GM18867 (cell line): Measurements from ENCODE around the gene SETD3.
"Not testable (repeated sequence)": the region's sequence is repeated elsewhere in the genome, so short reads cannot be mapped to it uniquely, and the experiment has no call there.

Experiments used
- ATAC-seq: cut with Tn5 transposase; IDR thresholded peaks from one replicate; pipeline ENCODE4 v1.9.1; 2021; ENCODE audit warnings: mild to moderate bottlenecking, moderate library complexity; ENCODE audit not compliant: unreplicated experiment

SETD3 gene

DNA sequence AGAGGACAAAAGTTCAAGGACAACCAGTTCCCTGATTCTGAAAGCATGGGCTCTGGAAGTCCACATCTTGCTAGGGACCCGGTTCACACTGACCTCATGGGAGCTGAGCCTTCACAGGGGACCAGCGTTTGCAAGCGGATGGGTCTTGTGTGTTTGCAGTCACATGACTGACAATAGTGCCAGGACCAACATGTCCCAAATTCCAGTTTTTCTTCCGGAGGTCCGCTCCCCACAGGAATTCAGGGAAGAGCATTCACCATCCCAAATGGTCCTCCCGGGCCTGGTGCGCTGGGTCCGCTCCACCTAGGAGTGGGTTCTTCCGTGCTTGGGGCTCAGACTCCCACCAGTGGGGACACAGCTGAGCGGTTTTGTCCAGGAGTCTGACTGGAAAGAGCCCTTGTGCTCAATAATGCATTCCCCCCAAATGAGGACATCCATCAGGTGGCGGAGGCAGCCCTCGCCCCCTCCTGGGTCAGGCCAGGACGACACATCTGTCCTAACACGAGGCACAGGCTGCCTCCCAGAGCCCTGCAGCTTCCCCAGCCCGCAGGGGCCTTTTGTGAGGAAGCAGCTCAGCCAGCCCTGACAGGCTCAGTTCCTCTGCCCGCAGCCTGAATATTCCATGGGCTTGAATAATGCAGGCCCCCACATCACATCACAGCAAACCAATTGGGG is 116.9 kb downstream of the SETD3 start:
- ATAC-seq, result no peak

DNA sequence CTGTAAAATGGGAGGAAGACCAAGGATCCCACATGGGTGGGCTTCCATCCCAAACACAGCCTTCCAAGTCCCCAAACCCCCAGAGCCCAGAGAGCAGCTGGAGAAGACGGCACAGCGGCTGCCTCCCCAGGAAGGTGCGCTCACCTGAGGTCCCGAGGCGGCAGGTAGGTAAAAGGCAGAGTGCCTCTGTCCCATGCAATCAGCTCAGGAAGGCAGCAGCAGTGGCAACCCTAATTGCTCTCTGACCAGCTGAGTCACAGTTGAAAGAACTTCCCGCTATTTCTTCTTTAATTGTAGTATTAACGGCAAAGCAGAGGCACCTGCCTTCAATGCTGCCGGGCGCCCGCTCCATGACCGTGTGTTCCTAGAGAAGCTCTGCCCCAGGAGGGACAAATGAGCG is 117.6 kb downstream of the SETD3 start:
- ATAC-seq, result no peak

DNA sequence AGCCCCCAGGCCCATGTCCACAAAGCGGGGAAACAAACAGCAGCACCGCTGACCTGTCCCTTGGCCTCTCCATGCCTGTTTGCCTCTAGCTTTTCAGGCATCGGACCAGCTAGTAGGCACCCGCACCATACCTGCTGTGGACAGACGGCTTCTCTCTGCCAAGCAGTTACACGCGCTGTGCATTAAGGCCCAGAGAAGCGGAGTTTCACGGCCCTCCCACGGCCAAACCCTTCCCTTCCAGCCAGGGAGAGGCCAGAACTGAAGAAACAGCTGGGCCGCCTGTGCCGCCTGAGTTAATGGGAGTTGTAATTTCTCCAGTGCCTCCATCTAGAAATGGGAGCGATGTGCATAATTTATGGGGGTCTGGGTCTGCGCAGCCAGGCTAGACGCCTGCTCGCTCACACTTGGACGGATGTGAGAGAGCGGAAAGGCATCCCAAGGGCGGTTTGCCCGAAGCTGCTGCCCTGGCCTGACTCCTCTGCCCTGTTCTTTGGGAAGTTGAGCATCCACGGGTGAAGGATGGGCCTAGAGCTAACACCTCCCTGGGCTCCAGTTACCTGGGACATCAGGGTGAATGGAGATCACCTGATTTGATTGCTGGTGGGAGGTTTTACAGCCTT is 119.0 kb downstream of the SETD3 start:
- no peak for ATAC-seq

DNA sequence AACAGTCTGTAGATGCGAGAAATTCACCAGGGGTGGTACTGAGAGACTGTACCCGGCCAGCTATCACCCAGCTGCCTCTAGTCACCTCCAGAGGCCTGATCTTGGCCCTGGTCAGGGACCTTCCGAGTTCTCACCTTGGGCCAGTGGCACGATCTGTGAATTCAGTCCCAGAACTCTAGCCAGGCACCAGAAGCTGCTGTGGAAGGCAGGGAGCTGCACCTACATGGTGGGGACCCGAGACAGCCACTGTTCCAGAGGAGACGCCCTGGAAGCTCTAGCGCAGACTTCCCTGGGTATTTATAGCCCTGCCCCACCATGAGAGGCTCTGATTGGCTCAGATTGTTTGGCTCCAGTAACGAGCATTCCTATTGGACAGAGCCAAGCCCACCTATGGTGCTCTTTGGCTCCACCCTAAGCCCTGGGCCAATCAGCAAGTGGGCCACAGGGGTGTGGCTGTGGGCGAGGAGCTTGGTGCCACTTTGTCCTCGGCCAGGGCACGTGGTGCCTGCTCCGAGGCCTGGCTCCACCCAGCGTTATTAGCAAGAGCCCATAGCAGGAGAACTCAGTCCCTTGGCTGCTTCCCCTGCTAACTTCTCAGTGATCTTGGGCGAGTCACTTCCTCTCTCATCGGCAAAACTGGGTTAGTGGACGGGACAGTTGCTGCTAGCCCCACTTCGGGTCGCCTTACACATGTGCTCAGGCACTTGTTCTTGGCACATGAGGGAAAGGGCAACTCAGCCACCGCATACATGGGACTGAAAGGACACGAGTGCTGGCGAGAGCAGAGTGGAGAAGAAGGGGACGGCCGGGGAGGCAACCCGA is 119.7 kb downstream of the SETD3 start:
- no peak for ATAC-seq

DNA sequence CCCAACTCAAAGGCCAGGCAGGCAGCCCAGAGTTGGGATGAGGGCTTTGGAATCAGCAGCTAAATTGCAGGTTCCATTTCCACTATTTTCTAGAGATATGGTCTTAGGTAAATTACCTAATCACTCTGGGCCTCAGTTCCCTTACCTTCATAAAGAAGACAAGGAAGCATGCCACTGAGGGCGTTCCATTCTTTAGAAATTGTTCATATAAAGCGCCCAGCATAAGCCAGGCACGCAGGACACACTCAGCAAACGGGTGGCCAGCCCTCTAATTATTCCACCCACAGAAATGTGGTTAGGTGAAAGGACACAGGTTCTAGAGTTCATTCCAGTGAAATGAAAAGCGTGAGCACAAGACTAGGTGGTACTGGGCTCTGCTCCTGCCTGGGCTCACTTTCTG is 120.8 kb downstream of the SETD3 start:
- ATAC-seq, result no peak

DNA sequence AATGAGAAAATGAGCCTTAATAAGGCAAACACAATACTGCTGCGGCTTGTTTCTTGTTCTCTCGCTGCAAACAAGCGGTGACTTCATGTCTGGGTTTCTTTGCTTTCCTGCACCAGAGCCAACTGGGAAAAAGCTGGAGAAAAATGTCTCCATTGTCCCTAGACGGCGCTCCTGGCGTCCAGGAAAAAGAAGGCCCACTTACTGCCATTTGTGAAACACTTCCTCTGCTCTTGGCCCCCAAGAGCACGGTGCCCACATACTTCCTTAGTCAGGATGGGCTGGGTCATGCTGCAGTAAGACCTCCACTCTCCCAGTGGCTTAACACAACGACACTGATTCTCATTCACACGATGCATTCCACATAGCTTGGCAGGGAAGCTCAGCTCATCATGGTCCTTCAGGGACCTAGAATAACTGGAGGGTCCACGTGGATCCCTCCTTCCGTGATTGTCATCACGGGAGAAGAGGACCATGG is 122.7 kb downstream of the SETD3 start:
- ATAC-seq, result no peak

DNA sequence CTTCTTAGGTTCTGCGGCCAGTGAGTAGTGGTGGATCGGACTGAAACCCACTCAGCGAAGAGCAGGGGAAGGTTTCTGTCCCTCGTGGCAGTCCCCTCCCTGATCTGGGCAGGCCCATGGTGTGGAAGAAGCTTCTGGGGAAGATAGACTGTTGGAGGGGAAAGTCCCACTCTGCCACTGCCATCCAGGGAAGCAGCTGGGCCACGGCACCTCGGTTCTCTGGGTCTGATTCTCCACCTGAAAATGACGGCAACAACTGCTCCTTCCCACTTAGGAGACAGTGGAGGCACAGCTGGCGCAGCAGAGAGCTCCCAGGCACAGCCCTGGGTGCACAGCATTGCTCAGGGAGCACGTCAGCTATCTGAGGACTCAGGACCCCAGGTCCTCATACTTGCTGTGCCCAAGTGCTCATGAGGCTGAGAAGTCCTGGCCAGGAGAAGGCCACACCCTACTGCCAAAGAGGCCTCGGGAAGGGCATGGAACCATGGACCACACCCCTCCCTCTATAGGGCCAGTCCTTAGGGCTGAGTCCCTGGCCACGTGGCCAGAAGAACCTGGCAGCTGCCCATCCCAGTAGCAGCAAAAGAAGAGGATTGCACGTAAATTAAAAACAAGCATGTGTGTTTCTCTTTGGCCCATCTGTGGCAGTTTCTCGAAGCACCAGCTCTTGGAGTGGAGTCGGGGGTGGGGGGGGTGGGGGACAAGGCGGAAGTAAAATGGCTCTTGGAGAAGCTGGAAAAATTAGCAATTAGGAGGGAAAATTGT is 123.3 kb downstream of the SETD3 start:
- ATAC-seq, result no peak

DNA sequence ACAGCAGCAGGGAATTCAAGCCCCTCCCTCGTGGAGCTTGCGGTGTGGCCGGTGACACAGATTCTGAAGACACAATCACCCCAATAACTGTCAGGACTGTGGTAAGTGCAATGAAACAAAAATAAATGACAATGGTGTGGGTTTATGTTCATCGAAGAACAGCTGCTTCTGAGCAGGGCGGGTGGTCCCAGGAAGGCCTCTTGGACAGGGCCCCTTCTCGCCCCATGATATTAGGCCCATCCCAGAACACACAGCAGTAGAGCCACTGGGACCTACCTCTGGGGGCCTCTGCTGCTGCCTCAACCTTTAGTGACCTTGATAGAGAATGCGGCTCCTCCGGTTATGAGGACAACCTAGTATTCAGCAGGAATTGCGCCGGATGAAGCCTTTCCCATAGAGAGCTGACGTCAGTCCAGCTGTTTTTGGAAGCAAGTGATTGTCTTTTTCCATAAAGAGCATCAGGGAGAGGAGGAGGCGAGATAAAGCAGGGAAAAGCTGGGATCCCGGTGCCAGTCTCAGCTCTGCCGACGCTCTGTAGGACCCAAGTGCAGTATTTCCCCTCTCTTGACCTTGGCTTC is 124.5 kb downstream of the SETD3 start:
- ATAC-seq, result no peak

DNA sequence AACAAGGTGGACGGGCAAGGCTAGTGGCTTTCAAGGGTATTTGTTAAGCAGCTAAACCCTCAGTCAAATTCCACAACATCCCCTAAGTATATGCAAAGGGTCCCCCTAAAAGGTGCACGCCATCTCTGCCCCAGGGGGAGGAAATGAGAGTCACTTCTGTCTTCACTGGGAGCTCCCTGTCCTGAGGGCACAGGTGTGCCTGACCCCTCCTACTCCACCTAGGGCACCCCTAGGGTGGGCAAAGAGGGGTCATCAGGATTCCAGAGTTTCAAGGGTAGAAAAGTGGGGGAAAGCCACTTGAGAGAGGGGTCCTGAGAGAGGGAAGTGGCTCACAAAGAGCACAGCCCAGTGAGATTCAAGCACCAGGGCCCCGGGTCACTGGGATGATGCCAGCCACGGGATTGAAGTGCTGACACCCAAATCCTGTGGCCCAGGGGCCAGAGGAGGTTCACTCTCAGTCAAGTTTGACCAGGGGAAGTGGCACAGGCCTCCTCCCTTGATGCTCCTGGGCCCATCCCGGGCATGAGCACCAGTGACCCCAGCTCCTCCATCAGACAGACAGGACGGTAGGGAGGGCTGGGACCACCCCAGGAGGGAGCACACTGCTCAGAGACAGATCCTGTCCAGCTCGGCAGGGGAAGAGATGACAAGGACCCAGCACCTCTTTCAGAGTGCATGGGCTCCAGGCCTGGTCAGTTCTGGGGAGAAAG is 126.3 kb downstream of the SETD3 start:
- ATAC-seq, result no peak

DNA sequence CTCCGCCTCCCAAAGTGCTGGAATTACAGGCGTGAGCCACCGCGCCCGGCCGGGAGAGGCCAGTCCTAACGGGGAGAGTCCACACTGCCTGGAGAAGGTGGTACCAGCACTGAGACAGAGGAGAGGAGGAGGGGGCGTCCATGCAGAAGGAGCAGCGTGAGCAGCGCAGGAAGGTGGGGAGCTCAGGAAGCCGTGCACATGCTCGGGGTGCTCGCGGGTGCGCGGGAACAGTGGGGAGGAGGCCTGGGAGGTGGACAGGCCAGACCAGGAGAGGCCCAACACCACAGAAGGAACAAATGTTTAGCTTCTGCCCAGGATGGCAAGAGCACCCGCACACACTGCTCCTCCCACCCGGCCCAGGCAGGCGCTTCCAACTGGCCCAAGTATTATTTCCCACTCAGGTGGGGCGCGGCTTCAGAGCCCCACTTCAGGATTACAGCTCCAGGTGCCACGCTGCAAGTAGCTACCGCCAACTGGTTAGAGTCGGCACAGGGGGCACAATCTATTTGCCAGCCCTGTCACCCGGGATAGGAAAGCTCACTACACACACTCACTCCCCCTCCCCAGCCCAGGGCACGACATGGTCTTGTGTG is 127.9 kb downstream of the SETD3 start:
- ATAC-seq, result no peak

DNA sequence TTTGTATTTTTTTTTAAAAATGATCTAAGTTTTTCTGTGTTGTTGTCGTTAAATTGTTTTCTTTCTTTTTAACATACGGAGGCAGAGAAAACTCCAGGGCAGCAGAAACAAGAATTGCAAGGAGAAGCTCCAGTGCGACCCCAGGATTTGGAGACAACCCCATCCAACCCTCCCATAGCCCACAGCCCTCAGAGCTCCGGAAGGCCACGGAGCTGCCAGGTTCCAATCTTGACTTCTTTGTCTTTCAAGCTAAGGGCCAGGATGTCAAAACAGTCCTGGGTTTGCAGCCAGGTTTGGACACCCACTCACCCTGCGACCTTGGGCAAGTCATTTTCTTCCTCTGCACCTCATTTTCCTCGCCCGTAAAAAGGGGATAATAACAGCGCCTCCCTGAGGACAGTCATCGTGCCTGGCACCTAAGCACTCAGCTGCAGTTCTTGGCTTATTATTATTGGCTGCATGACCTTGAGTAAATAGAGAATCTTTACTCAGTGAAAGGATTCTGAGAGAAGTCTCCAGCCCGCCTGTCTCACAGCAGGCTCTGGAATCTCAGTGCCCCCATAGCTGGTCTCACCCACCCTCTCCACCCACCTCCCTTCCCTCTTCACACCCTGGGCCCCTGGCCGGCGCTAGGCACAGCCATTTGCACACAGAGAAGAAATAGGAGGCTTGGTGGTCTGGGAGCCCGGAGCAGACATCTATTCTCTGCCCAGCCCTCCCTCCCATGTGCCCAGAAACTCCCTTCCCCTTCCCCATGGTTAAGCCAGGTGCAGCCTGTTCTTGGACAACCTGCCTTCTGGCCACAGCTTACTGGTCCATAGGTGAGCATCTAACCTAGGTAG is 129.3 kb downstream of the SETD3 start:
- no peak for ATAC-seq

DNA sequence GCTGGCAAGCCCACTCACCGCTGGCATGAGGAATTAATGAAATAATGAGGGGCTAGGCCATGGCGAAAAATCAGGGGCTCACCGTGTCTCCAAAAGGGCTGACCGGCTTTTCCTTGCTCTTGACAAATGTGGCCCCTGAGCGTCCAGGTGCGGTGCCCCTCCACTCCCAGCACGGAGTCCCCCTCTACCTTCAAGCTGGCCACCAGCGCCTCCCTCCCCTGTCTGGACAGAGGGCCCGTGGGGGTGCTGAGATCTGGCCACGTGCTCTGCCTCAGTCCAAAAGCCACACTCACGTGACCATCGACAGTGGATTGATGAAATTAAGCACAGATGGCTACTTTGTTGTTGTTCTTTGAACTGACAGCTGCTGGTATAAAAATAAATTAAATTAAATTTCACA is 129.9 kb downstream of the SETD3 start:
- ATAC-seq, result no peak

DNA sequence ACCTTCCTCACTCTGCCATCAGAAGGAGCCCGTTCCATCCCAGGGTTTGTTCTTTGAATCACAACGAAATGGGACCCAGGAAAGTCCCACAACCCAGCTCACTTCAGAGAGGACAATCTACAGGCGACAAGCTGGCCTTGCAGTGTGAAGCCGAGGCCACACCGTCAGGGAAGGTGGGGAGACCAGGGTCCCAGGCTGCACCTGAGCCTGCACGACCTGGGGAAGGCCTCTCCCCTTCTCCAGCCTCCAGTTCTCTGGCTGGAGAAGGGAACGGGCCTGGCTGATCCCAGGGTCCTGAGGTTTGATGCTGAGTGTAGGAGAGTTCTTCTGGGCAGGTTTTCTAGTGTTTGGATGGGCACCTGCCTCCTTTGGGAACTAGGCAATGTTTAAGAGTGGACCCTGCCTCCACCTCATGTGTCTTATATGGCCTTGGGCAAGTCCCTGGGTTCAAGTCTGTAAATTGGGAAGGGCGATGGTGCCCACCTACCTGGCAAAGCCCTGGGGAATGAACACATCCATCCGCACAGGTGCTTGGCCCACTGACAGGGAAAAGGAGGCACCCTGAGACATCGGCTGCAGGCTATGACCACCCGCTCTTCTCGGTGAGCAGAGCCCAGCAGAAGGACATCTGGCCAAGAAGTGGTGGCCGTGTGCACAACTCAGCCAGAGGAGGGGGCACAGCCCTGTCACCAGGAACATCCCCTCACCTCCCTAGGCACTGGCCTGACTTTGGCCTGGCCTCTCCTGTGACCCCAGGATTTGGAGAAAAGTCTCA is 130.8 kb downstream of the SETD3 start:
- no peak for ATAC-seq

DNA sequence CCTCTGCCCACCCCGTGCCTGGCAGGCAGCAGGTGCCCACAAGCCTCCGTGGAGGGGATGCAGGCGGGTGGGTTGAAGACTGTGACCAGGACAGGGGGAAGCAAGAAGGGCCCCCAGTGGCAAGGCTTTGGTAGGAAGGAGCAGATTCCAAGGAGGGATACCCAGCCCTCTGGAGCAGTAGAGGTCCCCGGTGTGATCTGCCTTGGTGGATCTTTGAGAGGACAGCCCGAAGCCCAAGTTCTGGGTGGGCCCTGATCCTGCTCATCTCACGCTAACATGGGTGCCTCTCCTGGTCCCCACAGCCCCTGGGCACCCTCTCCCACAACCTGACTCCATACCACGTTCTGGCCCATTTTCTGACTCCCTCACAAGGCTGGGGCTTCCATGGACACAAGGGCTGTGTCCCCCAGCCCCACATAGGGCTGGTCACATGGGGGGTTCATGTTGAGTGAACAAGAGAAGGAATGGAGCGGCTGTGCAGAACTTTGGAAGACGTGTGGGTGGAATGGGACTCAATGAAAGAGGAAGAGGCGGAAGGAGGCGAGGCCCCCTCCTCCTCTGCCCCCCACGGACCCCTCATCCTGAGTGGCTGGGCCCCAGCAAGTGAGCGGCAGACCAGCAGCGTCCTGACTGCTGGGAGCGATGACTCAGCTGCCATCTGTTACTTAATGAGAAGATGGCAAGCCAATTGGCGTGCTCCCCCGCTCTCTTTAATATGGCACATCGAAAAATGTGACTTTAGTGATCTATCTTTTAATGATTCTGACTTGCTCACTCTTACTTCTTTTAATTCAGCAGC is 131.6 kb downstream of the SETD3 start:
- no peak for ATAC-seq

DNA sequence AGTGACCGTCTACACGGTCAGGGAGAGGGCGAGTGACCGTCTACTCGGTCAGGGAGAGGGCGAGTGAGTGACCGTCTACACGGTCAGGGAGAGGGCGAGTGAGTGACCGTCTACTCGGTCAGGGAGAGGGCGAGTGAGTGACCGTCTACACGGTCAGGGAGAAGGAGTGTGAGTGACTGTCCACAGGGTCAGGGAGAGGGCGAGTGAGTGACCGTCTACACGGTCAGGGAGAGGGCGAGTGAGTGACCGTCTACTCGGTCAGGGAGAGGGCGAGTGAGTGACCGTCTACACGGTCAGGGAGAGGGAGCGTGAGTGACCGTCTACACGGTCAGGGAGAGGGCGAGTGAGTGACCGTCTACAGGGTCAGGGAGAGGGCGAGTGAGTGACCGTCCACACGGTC is 132.4 kb downstream of the SETD3 start:
- not testable (repeated sequence) for ATAC-seq
